Left renal cortex interstitium (tissue), 4 donors: ENCODE results near the gene EPHA2. TPM values are rescaled to one million over a fixed set of nuclear protein-coding genes. Genes with fewer than 3 reads are reported as not detected.
"Not testable (repeated sequence)": the region's sequence is repeated elsewhere in the genome, so short reads cannot be mapped to it uniquely, and the experiment has no call there.

Experiments
- DNase-seq, 4 donors: peaks; one replicate each; pipeline ENCODE4 v3.0.0-alpha.2; 2013; ENCODE audit warnings: low read depth in 4 of 4, low spot score in 2 of 4, missing footprints in 1 of 4
- polyA plus RNA-seq, 4 donors: library from polyadenylated mRNA; unstranded; fragments of 120-200 nt; gene quantifications; one replicate each; pipeline ENCODE4 v1.2.1, GENCODE V29; 2013; ENCODE audit not compliant: insufficient read length in 4 of 4

Gene EPHA2
- polyA plus RNA-seq, 4 donors, result 12.9 to 25.0 (median 20.1) TPM

GRCh38 chr1:16107039-16107438 lies 48.8 kb downstream of the EPHA2 start:
- not testable (repeated sequence) for DNase-seq

GRCh38 chr1:16101623-16102022 lies 54.2 kb downstream of the EPHA2 start:
- DNase-seq, result peak in 1 of 4 donors; percentile 46

DNA sequence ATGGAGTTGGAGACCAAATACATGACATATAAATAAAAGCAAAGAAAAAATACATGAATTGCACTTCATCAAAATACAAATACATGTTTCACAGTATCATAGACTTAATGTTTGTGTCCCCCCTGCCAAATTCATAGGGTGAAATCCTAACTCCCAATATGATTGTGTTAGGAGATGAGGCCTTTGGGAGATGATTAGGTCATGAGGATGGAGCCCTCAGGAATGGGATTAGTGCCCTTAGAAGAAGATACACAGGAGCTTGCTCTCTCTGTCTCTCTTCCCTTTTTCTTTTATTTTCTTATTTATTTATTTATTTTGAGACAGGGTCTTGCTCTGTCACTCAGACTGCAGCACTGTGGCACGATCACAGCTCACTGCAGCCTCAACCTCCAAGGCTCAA lies 56.5 kb downstream of the EPHA2 start:
- DNase-seq, result no peak

DNA sequence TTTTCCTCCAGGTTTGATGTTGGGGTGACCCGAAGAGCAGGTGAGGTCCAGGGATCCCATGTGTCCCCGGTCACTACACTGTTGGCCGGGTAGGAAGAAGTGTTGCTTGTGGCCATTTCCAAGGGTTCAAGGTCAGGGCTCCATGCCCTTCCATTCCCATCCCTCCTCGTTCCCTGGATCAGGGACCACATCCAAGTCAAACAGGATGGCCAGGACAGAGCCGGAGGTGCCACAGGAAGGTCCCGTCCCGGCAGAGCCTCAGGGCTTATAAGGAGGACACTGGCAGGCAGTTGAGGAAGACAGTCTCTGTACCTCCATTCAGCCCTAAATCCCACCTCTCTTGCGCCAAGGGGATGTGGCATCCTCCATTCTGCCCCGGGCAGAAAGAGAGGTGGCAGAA lies 60.4 kb downstream of the EPHA2 start:
- no peak for DNase-seq

GRCh38 chr1:16094453-16095158 lies 61.3 kb downstream of the EPHA2 start:
- DNase-seq, result no peak

GRCh38 chr1:16093611-16094010 lies 62.3 kb downstream of the EPHA2 start:
- no peak for DNase-seq

- DNase-seq, result no peak
These were observed 62.9 kb downstream of the EPHA2 start for GRCh38 chr1:16092923-16093511.

GRCh38 chr1:16092097-16092922 lies 63.6 kb downstream of the EPHA2 start:
- no peak for DNase-seq

GRCh38 chr1:16091296-16091695 lies 64.6 kb downstream of the EPHA2 start:
- no peak for DNase-seq

DNA sequence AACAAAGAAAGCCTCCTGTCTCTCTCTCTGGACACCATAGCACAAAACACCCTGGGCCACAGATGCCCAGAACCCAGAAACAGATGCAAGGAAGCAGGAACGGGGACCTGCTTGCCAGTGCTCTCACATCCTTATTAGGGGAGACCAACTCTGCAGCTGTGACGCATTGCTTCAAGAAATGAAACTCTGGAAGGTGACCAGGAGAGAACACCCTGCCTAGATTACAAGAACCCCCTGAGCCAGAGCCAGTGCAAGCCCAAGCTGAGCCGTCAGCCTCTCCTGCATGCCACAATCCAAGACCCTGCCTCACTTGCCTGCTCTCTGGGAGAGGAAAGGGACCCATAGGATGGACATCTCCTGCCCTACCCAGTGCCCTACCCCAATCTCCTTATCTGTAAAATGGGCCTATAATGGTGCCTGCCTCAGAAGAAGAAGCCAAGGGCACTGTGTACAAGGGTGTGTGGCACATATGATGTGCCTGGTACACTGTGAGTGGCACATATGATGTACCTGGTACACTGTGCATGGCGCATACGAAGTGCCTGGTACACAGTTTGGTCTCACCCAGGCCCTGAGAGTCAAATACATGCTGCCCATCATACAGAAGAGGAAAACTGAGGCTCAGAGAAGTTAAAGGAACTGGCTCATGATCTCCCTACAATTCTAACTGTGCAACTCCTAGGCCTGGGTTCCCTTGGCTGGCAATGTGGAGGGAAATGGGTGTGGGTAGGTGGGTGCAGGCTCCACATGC lies 65.6 kb downstream of the EPHA2 start:
- no peak for DNase-seq

DNA sequence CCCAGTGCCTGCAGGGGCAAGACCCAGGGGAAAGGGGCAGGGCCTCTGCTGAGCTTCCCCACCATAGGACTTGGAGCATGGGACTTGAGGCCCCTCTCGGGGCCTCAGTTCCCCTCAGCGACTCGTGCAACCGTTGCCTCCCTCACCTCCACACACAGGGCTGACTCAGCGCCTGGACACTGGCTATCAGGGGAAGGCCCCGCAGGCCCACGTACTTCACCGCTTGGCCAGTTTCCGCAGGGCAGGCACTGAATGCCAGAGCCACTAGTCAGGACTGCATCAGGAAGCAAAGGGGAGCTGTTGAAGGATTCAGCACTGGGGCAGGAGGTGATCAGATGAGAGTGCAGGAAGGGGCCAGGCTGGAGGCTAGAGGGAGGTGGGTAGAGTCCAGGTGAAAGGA lies 66.9 kb downstream of the EPHA2 start:
- DNase-seq, result no peak

DNA sequence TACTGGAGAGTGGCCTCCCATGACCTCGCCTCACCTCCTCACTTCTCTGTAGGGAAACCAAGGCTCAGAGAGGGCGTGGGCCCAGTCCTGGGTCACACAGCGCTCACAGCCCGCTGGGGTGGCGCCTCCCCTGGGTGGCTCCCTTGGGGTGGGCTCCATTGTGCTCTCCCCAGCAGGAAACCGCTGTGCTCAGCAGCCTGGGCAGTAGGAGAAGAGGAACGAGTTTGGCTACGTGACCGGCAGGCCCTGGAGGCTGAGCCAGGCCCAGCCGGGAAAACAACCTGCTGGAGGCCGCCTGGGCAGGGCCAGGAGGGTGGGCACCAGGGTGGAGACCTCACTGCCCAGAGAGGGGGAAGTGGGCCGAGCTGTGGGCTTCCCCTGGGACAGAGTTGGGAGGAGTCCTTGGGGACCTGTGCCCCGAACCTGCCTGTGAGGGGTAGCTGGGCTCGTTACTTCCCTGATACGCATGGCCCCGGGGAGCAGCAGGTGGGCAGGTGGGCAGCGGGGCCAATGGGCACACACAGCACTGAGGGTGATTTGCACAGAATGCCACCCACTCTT lies 67.4 kb downstream of the EPHA2 start:
- no peak for DNase-seq

GRCh38 chr1:16087733-16088132 lies 68.1 kb downstream of the EPHA2 start:
- DNase-seq, result no peak

DNA sequence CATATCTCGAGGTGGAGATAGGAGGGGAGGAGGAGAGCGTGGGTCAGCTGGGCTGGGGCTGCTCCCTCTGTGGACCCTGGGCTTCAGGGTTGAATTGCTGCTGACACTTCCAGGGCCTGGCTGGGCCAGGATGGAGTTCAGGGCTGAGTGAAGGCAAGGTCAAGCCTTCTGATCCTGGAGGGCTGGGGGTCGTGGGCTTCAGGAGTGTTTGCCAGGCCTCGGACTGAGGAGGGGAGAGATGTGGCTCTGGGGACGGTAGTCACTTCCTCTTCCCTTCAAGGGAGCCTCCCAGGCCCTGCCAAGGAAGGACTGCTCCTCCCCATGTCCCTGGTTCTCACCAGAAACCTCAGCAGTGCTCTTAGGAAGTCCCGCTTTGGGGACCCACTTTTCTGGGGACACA lies 70.3 kb downstream of the EPHA2 start:
- DNase-seq, result no peak

DNA sequence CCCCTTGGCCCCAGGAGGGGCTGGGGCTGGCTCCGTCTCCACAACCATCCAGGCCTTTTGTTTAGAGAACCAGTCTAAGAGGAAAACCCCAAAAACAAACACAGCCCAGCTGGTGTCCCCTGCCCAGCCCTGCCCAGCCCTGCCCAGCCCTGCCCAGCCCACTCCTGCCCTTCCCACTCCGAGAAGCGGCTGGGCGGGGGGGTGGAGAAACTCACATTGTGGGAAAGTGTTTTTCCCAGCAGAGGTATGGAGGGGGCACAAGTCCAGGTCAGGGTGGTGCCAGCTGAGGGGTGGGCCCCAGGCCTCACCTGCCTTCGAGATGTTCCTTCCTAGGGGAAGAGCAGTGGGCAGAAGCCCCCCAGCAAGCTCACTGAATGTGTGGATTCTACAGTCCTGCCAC lies 72.4 kb downstream of the EPHA2 start:
- DNase-seq, result no peak

DNA sequence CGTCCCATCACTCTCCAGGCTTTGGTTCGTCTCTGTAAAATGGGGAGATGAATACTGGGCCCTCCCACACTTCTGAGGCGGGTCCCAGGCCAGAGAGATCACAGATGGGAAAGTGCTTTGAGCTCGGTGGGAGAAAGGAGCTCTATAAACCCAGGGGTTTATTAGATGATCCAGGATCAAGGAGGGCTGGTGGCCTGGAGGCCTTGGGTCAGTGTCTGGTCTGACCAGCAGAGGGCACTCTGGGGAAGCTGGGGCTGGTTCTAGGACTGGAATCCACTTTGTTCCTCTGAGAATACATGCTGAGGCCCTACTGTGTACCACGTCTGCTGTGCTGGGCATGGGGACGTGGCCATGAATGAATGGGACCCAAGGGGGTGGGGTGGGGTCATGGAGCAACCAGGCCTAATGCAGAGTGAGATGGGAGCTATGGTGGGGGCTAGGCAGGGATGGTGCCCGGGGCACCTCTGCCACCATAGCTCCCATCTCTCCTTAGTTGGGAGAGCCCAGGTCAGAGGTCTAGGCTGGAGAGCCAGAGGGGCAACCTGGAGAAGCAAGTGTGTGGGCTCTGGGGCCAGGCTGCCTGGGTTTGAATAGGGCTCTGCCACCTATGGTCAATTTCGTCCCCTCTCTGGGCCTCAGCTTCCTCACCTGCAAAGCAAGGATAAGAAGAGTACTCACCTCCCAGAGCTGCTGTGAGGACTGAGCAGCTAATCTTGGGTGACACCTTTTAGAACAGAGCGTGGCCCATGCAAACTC lies 73.4 kb downstream of the EPHA2 start:
- no peak for DNase-seq

DNA sequence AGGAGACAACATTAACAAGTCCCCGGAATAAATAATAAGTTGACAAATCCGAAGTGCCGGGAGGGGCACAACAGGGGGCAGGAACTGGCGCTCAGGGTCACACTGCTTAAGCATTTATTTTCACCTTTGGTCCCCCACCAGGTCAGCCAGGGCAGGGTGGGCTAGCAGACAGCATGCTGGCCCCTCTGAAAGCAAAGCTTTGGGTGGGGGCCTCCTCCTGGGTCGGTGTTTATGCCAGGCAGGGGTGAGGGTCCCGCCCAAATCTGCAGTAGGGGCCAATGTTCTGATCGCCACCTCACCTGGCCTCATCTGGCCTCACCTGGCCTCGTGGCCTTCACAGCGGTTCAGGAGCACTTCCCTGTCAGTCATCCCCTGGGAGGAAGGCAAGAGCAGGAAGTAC lies 74.2 kb downstream of the EPHA2 start:
- DNase-seq, result no peak

DNA sequence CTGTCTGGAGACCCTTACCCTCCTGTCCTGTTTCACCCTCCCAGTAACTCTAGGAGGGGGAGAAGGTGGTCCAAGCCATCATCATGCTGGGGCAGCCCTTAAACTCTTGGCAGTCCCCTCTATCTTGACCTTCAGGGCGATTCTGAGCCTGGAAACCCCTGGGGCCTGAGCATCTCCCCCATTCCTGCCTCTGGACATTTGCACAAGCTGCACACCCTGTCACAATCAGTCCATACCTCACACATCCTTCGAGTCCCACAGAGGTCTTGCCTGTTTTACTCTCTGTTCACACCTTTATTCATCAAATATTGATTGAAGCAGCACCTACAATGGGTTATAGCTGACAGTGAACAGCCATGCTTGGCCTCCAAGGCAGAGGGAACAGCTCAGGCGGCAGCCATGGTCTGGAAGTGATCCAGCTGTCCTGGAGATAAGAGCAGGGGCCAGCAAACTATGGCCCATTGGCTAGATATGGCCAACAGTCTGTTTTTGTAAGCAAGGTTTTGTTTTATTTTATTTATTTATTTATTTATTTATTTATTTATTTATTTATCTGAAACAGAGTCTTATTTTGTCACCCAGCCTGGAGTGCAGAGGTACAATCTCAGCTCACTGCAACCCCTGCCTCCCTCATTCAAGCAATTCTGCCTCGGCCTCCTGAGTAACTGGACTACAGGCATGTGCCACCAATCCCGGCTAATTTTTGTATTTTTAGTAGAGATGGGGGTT lies 75.3 kb downstream of the EPHA2 start:
- no peak for DNase-seq

- DNase-seq, result peak in 3 of 4 donors; percentile 58 to 70 (median 65)
These were observed 76.8 kb downstream of the EPHA2 start for GRCh38 chr1:16078925-16079656.
